K562 treated with DMSO at 1 percent for 12 hours (cell line): ENCODE data around the gene ZNF483. TPM values are rescaled to one million over a fixed set of nuclear protein-coding genes. Genes with fewer than 3 reads are reported as not detected.

Source experiments
- total RNA-seq: library from RNA; unstranded; fragments of 300-600 nt; gene quantifications from 2 replicates; pipeline ENCODE4 v1.2.3, GENCODE V29; 2022; ENCODE audit not compliant: insufficient read depth

Gene ZNF483
- total RNA-seq: not detected in 2 replicates

GRCh38 chr9:111525056-111525977 lies at the start of gene ZNF483:
TSS of gene ZNF483 (plus strand) at chr9:111525179. CDS start at chr9:111527396, 2,217 bp downstream.

GRCh38 chr9:111483858-111484571 lies 41.0 kb upstream of the ZNF483 start, which contains the start of gene ECPAS:
TSS of gene ECPAS (minus strand) at chr9:111484383. CDS start at chr9:111472918, 11,465 bp downstream.

GRCh38 chr9:111599092-111599954 lies 74.3 kb downstream of the ZNF483 start, which contains the start of gene PTGR1:
TSS of gene PTGR1 (minus strand) at chr9:111599647. CDS start at chr9:111597422, 2,225 bp downstream.

Other genes starting within 250 kb of the ZNF483 start
- gene OR2K2, start 195.0 kb upstream of the ZNF483 start, total RNA-seq: not detected in 2 replicates
- 11.4 and 33.9 TPM in 2 replicates for gene ECPAS, start 40.8 kb upstream of the ZNF483 start, total RNA-seq
- gene PTGR1, start 74.5 kb downstream of the ZNF483 start, total RNA-seq: not detected in 2 replicates
- gene DNAJC25, start 106.2 kb downstream of the ZNF483 start, total RNA-seq: 3.8 and 7.9 TPM in 2 replicates
- 20.5 and 22.8 TPM in 2 replicates for gene GNG10, start 136.4 kb downstream of the ZNF483 start, total RNA-seq